ENCODE results near the gene DTNBP1.

- TF ChIP-seq EZH2 (optimal IDR thresholded peaks at IDR 0.05; ENCODE audit: low read depth, low read length) (no peak), EZH2phosphoT487 (IDR thresholded peaks at IDR 0.05; ENCODE audit: low read length) (no peak)
- TF ChIP-seq, protein P1, sequence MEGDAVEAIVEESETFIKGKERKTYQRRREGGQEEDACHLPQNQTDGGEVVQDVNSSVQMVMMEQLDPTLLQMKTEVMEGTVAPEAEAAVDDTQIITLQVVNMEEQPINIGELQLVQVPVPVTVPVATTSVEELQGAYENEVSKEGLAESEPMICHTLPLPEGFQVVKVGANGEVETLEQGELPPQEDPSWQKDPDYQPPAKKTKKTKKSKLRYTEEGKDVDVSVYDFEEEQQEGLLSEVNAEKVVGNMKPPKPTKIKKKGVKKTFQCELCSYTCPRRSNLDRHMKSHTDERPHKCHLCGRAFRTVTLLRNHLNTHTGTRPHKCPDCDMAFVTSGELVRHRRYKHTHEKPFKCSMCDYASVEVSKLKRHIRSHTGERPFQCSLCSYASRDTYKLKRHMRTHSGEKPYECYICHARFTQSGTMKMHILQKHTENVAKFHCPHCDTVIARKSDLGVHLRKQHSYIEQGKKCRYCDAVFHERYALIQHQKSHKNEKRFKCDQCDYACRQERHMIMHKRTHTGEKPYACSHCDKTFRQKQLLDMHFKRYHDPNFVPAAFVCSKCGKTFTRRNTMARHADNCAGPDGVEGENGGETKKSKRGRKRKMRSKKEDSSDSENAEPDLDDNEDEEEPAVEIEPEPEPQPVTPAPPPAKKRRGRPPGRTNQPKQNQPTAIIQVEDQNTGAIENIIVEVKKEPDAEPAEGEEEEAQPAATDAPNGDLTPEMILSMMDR (IDR thresholded peaks at IDR 0.05; ENCODE audit: low read length), result no peak
These were observed 45.4 kb upstream of the DTNBP1 start for GRCh38 chr6:15708231-15708630.
